ENCODE data around the gene MTERF1.
"Not testable (repeated sequence)": the region's sequence is repeated elsewhere in the genome, so short reads cannot be mapped to it uniquely, and the experiment has no call there.

MTERF1 gene

DNA sequence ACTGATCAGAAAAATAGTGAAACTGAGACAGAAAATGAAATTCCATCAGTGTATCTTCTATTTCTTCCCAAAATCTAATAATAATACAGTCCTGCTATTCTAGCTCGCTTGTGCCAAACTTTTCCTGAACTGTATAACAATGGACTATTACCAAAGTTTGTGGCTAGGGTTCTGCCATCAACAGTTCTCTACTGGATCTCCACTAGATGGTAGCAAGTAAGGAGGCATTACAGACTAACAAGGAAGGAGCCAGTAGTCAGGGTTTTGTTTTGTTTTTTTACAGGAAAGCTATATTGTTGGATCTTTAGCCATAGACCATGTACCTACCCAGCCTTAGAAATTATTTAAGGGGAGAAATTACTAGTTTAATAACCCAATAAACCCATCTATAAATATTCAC lies 10.8 kb downstream of the MTERF1 start:
- Histone ChIP-seq H3K4me3 (ENCODE audit: low read length, poor library complexity, severe bottlenecking) (no peak overlapping the region), H2AFZ (ENCODE audit: low read length) (no peak overlapping the region), H3K9ac (ENCODE audit: low read depth, low read length, poor library complexity, severe bottlenecking) (no peak overlapping the region), H3K9me2 (replicated peaks; ENCODE audit: low read depth, low read length) (no peaks in the 10 kb centered on the region), H4K20me1 (ENCODE audit: insufficient read depth, low read length, poor library complexity, severe bottlenecking) (no peaks in the 10 kb centered on the region), H3K9me3 (ENCODE audit: insufficient read depth, low read depth, low read length) (no peaks in the 10 kb centered on the region), H3K4me1 (ENCODE audit: insufficient read depth, low read length, poor library complexity, severe bottlenecking) (no peaks in the 10 kb centered on the region), H3K4me2 (ENCODE audit: low read depth, low read length, poor library complexity, severe bottlenecking) (no peak overlapping the region), H3F3A (ENCODE audit: low read depth) (no peaks in the 10 kb centered on the region), H3K27me3 (ENCODE audit: insufficient read depth, low read length, poor library complexity, severe bottlenecking) (no peaks in the 10 kb centered on the region), H3K79me2 (ENCODE audit: insufficient read depth, low read length) (no peaks in the 10 kb centered on the region), H3K36me3 (ENCODE audit: insufficient read depth, low read length) (no peaks in the 10 kb centered on the region; the same call in 1 of the 2 replicates)
- TF ChIP-seq EZH2phosphoT487 (IDR thresholded peaks at IDR 0.05; ENCODE audit: borderline replicate concordance) = no peak
- TF ChIP-seq, protein P1, sequence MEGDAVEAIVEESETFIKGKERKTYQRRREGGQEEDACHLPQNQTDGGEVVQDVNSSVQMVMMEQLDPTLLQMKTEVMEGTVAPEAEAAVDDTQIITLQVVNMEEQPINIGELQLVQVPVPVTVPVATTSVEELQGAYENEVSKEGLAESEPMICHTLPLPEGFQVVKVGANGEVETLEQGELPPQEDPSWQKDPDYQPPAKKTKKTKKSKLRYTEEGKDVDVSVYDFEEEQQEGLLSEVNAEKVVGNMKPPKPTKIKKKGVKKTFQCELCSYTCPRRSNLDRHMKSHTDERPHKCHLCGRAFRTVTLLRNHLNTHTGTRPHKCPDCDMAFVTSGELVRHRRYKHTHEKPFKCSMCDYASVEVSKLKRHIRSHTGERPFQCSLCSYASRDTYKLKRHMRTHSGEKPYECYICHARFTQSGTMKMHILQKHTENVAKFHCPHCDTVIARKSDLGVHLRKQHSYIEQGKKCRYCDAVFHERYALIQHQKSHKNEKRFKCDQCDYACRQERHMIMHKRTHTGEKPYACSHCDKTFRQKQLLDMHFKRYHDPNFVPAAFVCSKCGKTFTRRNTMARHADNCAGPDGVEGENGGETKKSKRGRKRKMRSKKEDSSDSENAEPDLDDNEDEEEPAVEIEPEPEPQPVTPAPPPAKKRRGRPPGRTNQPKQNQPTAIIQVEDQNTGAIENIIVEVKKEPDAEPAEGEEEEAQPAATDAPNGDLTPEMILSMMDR (conservative IDR thresholded peaks at IDR 0.05; ENCODE audit: low read length) = peak; percentile 34; the same call in 1 of the 2 replicates

DNA sequence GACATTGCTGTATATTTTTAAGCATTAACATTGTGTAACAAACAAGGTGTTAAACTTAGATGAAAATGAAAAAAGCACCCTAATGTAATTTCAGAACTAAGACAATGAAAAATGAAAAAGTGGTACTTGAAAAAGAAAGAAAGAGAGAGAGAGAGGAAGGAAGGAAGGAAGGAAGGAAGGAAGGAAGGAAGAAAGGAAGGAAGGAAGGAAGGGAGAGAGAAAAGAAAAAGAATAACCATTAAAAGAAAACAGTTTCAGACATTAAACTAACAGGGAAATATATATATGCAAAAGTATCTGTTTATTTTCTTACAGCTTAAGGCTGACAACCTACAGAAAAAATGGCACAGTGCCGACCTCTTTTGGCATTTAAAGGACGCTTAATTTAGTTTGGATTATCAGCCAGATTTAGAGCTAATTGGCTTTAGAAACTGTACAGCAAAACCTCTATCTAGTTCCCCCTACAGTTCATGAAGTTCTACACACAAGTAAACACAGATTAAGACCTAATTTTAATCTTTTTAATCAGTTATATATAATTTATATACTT lies 13.8 kb downstream of the MTERF1 start:
- TF ChIP-seq, protein P1 (conservative IDR thresholded peaks at IDR 0.05; ENCODE audit: low read length) = no peak
- H3K36me3 ChIP-seq (ENCODE audit: insufficient read depth, low read length) = no peaks in the 10 kb centered on the region
- H3K27me3 ChIP-seq (ENCODE audit: insufficient read depth, low read length, poor library complexity, severe bottlenecking) = no peaks in the 10 kb centered on the region
- H3K9ac ChIP-seq (ENCODE audit: low read depth, low read length, poor library complexity, severe bottlenecking) = no peak overlapping the region
- no peaks in the 10 kb centered on the region for H4K20me1 ChIP-seq (ENCODE audit: insufficient read depth, low read length, poor library complexity, severe bottlenecking)
- H3K4me3 ChIP-seq (ENCODE audit: low read length, poor library complexity, severe bottlenecking) = no peak overlapping the region
- no peaks in the 10 kb centered on the region for H3K79me2 ChIP-seq (ENCODE audit: insufficient read depth, low read length)
- H3K4me1 ChIP-seq (ENCODE audit: insufficient read depth, low read length, poor library complexity, severe bottlenecking) = no peaks in the 10 kb centered on the region
- H2AFZ ChIP-seq (ENCODE audit: low read length) = no peak overlapping the region
- H3K9me2 ChIP-seq (replicated peaks; ENCODE audit: low read depth, low read length) = no peaks in the 10 kb centered on the region
- no peaks in the 10 kb centered on the region for H3K9me3 ChIP-seq (ENCODE audit: insufficient read depth, low read depth, low read length)
- no peak overlapping the region for H3K4me2 ChIP-seq (ENCODE audit: low read depth, low read length, poor library complexity, severe bottlenecking)
- H3F3A ChIP-seq (ENCODE audit: low read depth) = no peaks in the 10 kb centered on the region

DNA sequence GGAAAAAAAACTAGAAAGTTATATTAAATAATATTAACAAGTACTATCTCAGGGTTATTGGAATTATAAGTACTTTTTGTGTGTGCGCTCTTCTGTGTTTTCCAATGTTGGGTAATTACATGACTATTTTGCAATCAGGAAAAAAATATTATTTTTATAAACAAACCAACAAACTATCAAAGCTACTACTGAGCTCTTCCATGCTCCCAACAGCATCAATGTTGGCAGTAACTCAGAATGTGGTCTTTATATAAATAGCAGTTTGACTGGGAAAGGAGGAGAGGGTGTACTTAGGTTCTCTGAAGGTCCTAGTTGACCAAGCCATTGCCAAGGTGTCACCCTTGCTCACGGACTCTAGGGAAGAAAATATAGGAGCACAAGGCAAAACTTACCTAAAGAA lies 15.0 kb downstream of the MTERF1 start:
- Histone ChIP-seq H3F3A (ENCODE audit: low read depth) (no peaks in the 10 kb centered on the region), H3K9me3 (ENCODE audit: insufficient read depth, low read depth, low read length) (no peaks in the 10 kb centered on the region), H3K36me3 (ENCODE audit: insufficient read depth, low read length) (no peaks in the 10 kb centered on the region), H2AFZ (ENCODE audit: low read length) (no peak overlapping the region), H3K4me1 (ENCODE audit: insufficient read depth, low read length, poor library complexity, severe bottlenecking) (no peaks in the 10 kb centered on the region), H3K9ac (ENCODE audit: low read depth, low read length, poor library complexity, severe bottlenecking) (no peak overlapping the region), H3K4me3 (ENCODE audit: low read length, poor library complexity, severe bottlenecking) (no peak overlapping the region), H3K4me2 (ENCODE audit: low read depth, low read length, poor library complexity, severe bottlenecking) (no peak overlapping the region), H3K27me3 (ENCODE audit: insufficient read depth, low read length, poor library complexity, severe bottlenecking) (no peaks in the 10 kb centered on the region), H3K79me2 (ENCODE audit: insufficient read depth, low read length) (no peaks in the 10 kb centered on the region), H4K20me1 (ENCODE audit: insufficient read depth, low read length, poor library complexity, severe bottlenecking) (no peaks in the 10 kb centered on the region), H3K9me2 (replicated peaks; ENCODE audit: low read depth, low read length) (no peaks in the 10 kb centered on the region)
- TF ChIP-seq, protein P1 (conservative IDR thresholded peaks at IDR 0.05; ENCODE audit: low read length) = no peak
- no peak for TF ChIP-seq EZH2phosphoT487 (IDR thresholded peaks at IDR 0.05; ENCODE audit: borderline replicate concordance)

DNA sequence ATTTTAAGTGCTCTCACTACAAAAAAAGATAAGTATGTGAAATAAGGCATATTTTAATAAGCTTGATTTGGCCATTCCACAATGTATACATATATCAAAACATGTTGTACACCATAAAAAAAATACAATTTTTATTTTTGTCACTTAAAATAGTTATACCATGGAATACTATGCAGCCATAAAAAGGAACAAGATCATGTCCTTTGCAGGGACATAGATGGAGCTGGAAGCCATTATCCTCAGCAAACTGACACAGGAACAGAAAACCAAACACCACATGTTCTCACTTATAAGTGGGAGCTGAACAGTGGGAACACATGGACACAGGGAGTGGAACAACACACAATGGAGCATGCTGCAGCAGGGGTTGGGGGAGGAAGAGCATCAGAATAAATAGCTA lies 15.9 kb downstream of the MTERF1 start:
- H3K27me3 ChIP-seq (ENCODE audit: insufficient read depth, low read length, poor library complexity, severe bottlenecking) = not testable (repeated sequence)

More for the DNA sequence above, 15.9 kb downstream of the MTERF1 start:
- not testable (repeated sequence) for H3K4me3 ChIP-seq (ENCODE audit: low read length, poor library complexity, severe bottlenecking); H3K79me2 ChIP-seq (ENCODE audit: insufficient read depth, low read length); H3K4me1 ChIP-seq (ENCODE audit: insufficient read depth, low read length, poor library complexity, severe bottlenecking); H3K9ac ChIP-seq (ENCODE audit: low read depth, low read length, poor library complexity, severe bottlenecking); H3K9me2 ChIP-seq (replicated peaks; ENCODE audit: low read depth, low read length); H4K20me1 ChIP-seq (ENCODE audit: insufficient read depth, low read length, poor library complexity, severe bottlenecking); H3K36me3 ChIP-seq (ENCODE audit: insufficient read depth, low read length); H3K9me3 ChIP-seq (ENCODE audit: insufficient read depth, low read depth, low read length); H3K4me2 ChIP-seq (ENCODE audit: low read depth, low read length, poor library complexity, severe bottlenecking); H2AFZ ChIP-seq (ENCODE audit: low read length); H3F3A ChIP-seq (ENCODE audit: low read depth)
